Activated naive CD4-positive, alpha-beta T cell treated with anti-CD3 and anti-CD28 coated beads, Interleukin-2, amount 10 ng/mL, durations not matched to agents 7 days and 5 days (primary cell): ENCODE data around the gene PCYOX1L.

Experiments
- CTCF ChIA-PET: fragments of 350-600 bp; sonication (Branson Sonifier 250); formaldehyde crosslinking; loops from one replicate; lab custom pipeline; 2021; ENCODE audit warnings: antibody characterized with exemption; lab: Charles Lee
- DNase-seq: peaks from one replicate; pipeline ENCODE4 v3.0.0-alpha.2; 2020
- H3K27ac Mint-ChIP-seq: one replicate; pipeline ENCODE4 v1.8.0; 2021; ENCODE audit warnings: mild to moderate bottlenecking, moderate library complexity, mixed read lengths
- H3K27me3 Mint-ChIP-seq: one replicate; pipeline ENCODE4 v1.8.0; 2021; ENCODE audit warnings: mild to moderate bottlenecking, mixed read lengths
- H3K36me3 Mint-ChIP-seq: one replicate; pipeline ENCODE4 v1.8.0; 2021; ENCODE audit warnings: mixed read lengths
- H3K4me1 Mint-ChIP-seq: one replicate; pipeline ENCODE4 v1.8.0; 2021; ENCODE audit warnings: mixed read lengths
- H3K4me3 Mint-ChIP-seq: one replicate; pipeline ENCODE4 v1.8.0; 2021; ENCODE audit warnings: mild to moderate bottlenecking, moderate library complexity, mixed read lengths
- H3K9me3 Mint-ChIP-seq: one replicate; pipeline ENCODE4 v1.8.0; 2021; ENCODE audit warnings: mixed read lengths

Gene PCYOX1L, protein sequence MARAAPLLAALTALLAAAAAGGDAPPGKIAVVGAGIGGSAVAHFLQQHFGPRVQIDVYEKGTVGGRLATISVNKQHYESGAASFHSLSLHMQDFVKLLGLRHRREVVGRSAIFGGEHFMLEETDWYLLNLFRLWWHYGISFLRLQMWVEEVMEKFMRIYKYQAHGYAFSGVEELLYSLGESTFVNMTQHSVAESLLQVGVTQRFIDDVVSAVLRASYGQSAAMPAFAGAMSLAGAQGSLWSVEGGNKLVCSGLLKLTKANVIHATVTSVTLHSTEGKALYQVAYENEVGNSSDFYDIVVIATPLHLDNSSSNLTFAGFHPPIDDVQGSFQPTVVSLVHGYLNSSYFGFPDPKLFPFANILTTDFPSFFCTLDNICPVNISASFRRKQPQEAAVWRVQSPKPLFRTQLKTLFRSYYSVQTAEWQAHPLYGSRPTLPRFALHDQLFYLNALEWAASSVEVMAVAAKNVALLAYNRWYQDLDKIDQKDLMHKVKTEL

DNA sequence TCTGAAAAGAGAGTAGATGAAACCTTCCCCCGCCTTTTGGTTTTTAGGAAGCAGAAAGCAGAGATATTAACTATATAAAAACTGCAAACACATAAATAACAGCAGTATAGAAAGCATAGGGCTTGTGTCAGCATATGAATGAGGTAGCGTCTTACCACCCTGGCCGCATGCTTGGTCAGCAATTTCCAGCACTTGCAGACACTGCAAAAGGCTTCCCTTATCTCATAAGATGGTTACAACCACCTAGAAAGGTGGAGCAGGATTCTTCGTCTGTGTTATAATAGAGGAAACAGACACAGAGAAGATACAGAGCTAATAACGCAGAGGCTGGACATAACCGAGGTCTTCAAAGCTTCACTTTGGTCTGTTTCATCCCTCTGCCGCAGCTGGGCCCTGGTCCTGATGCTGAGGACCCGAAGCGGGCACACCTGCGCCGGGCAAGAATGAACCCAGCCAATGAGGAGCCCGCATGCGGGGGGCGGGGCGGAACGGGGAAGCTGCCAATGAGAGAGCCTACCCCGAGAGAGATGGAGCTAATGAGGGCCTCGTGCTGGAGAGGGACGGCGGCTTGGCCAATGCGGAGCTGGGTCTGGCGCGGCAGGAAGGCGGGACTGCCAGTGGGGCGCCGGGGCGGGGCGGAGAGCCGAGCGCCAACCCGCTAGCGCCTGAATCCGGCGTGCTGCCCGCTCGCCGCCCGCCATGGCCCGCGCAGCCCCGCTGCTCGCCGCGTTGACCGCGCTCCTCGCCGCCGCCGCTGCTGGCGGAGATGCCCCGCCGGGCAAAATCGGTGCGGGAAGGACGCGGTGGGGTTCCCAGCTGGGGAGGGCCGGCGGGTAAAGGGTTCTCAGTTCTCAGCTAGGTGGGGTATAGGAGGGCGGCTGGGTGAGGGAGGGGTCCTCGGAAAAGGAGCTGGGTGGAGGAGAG is at the start of gene PCYOX1L:
TSS of gene PCYOX1L (plus strand) at position 677 of the 924 bp plus-strand sequence. CDS start at position 700, 23 bp downstream.
- peaks cover 47% of the 10 kb centered on the region for H3K36me3 Mint-ChIP-seq
- H3K4me1 Mint-ChIP-seq, result peaks cover 74% of the 10 kb centered on the region
- CTCF ChIA-PET, result interaction anchor here (0.8 to 3.8 kb wide), 5 partner anchors 8 to 14 kb away, joined by 3 to 46 read pairs (median 3); partner anchors contain the start of gene GRPEL2
- peak within 1 kb of the TSS; percentile 89 for H3K4me3 Mint-ChIP-seq
- H3K27me3 Mint-ChIP-seq, result no peaks in the 10 kb centered on the region
- H3K27ac Mint-ChIP-seq, result peak within 1 kb of the TSS; percentile 82
- DNase-seq, result peak; percentile 96
- no peaks in the 10 kb centered on the region for H3K9me3 Mint-ChIP-seq

GRCh38 chr5:149309354-149309753 is 48.5 kb upstream of the PCYOX1L start:
- Mint-ChIP-seq H3K36me3 (no peaks in the 10 kb centered on the region), H3K9me3 (no peaks in the 10 kb centered on the region), H3K4me1 (peaks cover 5% of the 10 kb centered on the region), H3K27ac (no peak overlapping the region), H3K4me3 (no peak overlapping the region), H3K27me3 (peaks cover 38% of the 10 kb centered on the region)
- DNase-seq, result no peak
- CTCF ChIA-PET, result interaction anchor here (0.9 to 19.5 kb wide), 3 partner anchors 9 to 73 kb away, joined by 3 to 372 read pairs (median 3); no protein-coding TSS in a partner anchor

DNA sequence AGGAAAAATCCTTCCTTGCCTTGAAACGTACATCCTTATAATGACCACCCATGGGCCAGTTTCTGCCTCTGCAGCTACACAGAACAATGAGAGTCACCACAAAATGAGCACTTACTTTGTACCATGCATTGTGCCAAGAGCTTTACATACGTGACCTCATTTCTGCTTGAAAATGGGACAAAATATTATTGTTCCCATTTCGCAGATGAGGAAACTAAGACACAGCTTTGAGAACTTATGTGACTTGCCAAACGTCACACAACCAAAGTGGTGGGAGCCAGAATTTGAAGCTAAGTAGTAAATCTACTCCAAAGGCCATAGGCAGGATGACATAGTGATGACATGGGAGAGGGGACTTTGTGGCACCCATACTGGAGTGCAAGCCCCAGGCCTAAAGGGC is 47.4 kb upstream of the PCYOX1L start:
- no peaks in the 10 kb centered on the region for H3K36me3 Mint-ChIP-seq
- peaks cover 30% of the 10 kb centered on the region for H3K27me3 Mint-ChIP-seq
- H3K9me3 Mint-ChIP-seq, result no peaks in the 10 kb centered on the region
- H3K4me3 Mint-ChIP-seq, result no peak overlapping the region
- CTCF ChIA-PET, result interaction anchor here (0.9 to 19.5 kb wide), 2 partner anchors 60 to 69 kb away, joined by 3 to 372 read pairs; no protein-coding TSS in a partner anchor
- no peak overlapping the region for H3K27ac Mint-ChIP-seq
- DNase-seq, result no peak
- H3K4me1 Mint-ChIP-seq, result peaks cover 5% of the 10 kb centered on the region

DNA sequence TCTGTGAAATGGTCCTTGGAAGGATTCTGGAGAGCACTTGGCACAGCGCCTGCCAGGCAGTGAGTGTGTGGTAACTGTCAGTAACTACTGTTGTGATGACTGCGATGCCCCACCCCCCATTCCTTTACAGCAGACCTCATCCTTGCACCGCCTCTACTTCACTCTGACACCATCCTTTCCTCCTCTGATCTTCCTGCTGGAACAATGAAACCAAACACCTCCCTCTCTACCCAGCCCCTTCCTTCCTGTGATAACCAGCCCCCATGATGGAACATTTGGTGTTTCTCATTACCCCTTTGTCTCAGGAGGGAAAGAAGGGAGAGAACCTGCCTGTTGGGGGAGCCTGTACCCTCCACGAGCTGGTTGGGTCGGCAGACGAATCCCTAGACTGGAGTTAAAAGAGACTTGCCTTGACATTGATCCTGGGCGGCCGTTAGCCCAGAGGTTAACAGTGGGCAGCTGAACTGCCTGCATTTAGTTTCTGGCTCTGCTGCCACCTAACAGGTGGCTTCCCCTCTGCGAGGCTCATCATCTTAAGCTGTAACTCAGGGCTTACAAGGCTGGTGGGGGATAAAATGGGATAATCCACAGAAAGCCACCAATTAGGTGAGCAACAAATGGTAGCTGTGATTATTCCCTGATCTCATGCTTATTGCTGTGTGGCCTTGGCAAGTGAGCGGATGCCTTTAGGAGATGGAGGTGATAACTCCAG is 46.7 kb upstream of the PCYOX1L start:
- CTCF ChIA-PET, result interaction anchor here (0.9 to 19.5 kb wide), 2 partner anchors 59 to 69 kb away, joined by 3 to 372 read pairs; no protein-coding TSS in a partner anchor
- H3K4me1 Mint-ChIP-seq, result peaks cover 5% of the 10 kb centered on the region
- DNase-seq, result no peak
- peaks cover 30% of the 10 kb centered on the region for H3K27me3 Mint-ChIP-seq
- no peak overlapping the region for H3K4me3 Mint-ChIP-seq
- no peaks in the 10 kb centered on the region for H3K36me3 Mint-ChIP-seq
- H3K27ac Mint-ChIP-seq, result no peak overlapping the region
- no peaks in the 10 kb centered on the region for H3K9me3 Mint-ChIP-seq

DNA sequence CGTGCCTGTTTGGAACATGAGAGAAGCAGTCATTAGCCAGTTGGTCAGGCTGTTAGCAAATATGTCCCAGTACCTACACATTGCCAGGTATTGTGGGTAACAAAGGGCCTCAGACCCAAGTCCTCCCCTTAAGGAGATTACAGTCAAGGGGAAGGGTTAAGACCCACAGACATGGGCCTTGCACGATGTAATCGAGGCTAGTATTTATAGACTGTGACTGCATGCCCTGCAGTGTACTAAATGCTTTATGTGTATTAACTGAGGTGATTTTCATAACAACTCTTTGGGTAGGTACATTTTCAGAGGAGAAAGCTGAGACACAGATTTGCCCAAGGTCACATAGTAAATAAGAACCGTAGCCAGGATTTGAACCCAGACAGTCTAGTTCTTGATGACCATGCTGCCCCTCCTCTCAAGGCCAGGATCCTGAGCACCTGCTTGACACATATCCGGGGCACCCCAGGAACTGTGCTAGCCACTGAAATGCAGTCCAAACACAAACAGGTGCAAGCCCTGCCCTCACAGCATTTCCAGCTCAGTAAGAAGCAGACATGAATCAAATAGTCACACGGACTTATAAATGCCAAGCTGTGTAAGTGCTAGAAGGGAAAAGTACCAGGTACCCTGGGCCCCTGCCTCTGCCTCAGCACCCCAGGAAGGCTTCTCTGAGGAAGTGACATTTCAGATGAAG is 44.5 kb upstream of the PCYOX1L start:
- Mint-ChIP-seq H3K9me3 (no peaks in the 10 kb centered on the region), H3K27me3 (peaks cover 25% of the 10 kb centered on the region), H3K4me3 (no peak overlapping the region), H3K36me3 (no peaks in the 10 kb centered on the region), H3K27ac (no peak overlapping the region), H3K4me1 (peaks cover 5% of the 10 kb centered on the region)
- DNase-seq, result no peak
- CTCF ChIA-PET, result interaction anchor here (1.0 to 19.5 kb wide), 5 partner anchors 13 to 121 kb away, joined by 3 to 372 read pairs (median 12); no protein-coding TSS in a partner anchor

DNA sequence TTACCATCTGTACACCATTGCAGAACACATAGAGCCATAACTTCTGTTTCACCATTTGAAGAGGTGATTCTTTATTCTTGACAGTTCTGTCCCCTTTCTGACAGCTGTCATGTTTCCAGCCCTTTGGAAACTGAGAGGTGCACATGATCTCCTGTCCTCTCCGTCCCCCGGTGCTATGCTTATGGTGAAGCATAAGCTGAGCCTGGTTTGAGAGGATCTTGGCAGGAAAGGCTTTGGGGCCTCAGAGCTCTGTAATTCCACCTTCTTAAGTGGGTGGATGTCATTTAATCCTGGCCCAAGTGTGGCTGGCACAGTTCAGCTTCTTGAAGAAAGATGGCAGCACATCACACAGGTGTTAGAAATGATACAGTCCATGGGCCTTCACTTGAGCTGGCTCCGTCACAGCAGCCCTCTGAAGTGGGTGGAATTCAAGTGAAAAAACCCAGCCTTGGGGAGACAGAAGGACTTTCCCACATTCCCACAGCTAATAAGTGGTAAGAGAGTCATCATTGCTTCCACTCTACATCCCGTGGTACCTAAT is 43.2 kb upstream of the PCYOX1L start:
- peaks cover 19% of the 10 kb centered on the region for H3K27me3 Mint-ChIP-seq
- no peaks in the 10 kb centered on the region for H3K9me3 Mint-ChIP-seq
- H3K27ac Mint-ChIP-seq, result no peak overlapping the region
- no peaks in the 10 kb centered on the region for H3K36me3 Mint-ChIP-seq
- H3K4me1 Mint-ChIP-seq, result peaks cover 5% of the 10 kb centered on the region
- CTCF ChIA-PET, result interaction anchor here (0.7 to 19.5 kb wide), 13 partner anchors 8 to 249 kb away, joined by 3 to 372 read pairs (median 3); partner anchors contain the start of gene ABLIM3
- no peak overlapping the region for H3K4me3 Mint-ChIP-seq
- DNase-seq, result no peak

DNA sequence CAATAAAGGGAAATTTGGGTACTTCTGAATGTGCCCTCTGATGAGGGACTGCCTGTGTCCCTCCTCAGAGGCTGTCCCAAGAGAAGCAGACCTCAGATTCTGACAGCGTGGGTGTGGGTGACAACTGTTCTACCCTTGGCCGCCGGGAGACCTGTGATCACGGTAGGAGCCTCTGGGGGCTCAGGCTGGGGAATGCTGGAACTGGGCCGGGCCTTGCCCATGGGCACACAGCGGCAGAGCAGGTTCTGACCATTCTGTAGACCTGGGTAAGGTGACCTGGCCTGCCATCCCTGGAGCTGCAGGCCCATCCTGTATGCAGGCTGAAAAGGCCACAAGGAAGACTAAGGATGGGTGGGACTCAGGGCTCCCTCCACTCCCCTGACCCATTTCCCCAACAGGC is 42.1 kb upstream of the PCYOX1L start:
- no peak overlapping the region for H3K4me3 Mint-ChIP-seq

GRCh38 chr5:149317281-149318048 is 40.4 kb upstream of the PCYOX1L start:
- CTCF ChIA-PET, result interaction anchor here (0.7 to 19.5 kb wide), 11 partner anchors 9 to 245 kb away, joined by 3 to 372 read pairs (median 7); no protein-coding TSS in a partner anchor
- no peaks in the 10 kb centered on the region for H3K4me1 Mint-ChIP-seq
- H3K27me3 Mint-ChIP-seq, result peaks cover 13% of the 10 kb centered on the region
- peak; percentile 58 for DNase-seq
- no peak overlapping the region for H3K27ac Mint-ChIP-seq
- H3K36me3 Mint-ChIP-seq, result no peaks in the 10 kb centered on the region
- no peak overlapping the region for H3K4me3 Mint-ChIP-seq
- H3K9me3 Mint-ChIP-seq, result no peaks in the 10 kb centered on the region

More for the DNA sequence above, 42.1 kb upstream of the PCYOX1L start:
- Mint-ChIP-seq H3K9me3 (no peaks in the 10 kb centered on the region), H3K27me3 (peaks cover 19% of the 10 kb centered on the region), H3K4me1 (peaks cover 5% of the 10 kb centered on the region), H3K36me3 (no peaks in the 10 kb centered on the region), H3K27ac (no peak overlapping the region)
- DNase-seq, result no peak
- CTCF ChIA-PET, result interaction anchor here (1.4 to 19.5 kb wide), 5 partner anchors 11 to 124 kb away, joined by 3 to 372 read pairs (median 12); no protein-coding TSS in a partner anchor

DNA sequence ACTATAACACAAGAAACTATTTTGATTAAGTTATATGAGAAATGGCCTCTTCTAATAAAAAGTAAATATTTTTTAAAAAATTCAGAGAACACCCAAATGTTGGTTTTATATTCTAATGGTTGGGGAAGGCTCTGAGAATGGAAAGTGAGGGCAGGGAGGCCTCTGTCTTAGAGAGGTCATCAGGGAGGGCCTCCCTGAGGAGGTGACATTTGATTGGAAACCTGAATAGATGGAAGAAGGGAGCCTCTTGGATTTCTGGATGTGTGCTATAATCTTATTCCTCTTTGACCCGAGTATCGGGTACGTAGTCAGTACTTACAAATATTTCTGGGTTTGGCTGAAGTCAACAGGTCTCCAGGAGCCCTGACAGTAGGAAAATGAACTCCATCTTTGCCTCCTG is 38.7 kb upstream of the PCYOX1L start:
- Mint-ChIP-seq H3K9me3 (no peaks in the 10 kb centered on the region), H3K4me1 (no peaks in the 10 kb centered on the region), H3K36me3 (no peaks in the 10 kb centered on the region), H3K4me3 (no peak overlapping the region), H3K27ac (no peak overlapping the region), H3K27me3 (peaks cover 6% of the 10 kb centered on the region)
- CTCF ChIA-PET, result interaction anchor here (0.8 to 19.5 kb wide), 5 partner anchors 15 to 114 kb away, joined by 3 to 372 read pairs (median 5); no protein-coding TSS in a partner anchor
- DNase-seq, result no peak

DNA sequence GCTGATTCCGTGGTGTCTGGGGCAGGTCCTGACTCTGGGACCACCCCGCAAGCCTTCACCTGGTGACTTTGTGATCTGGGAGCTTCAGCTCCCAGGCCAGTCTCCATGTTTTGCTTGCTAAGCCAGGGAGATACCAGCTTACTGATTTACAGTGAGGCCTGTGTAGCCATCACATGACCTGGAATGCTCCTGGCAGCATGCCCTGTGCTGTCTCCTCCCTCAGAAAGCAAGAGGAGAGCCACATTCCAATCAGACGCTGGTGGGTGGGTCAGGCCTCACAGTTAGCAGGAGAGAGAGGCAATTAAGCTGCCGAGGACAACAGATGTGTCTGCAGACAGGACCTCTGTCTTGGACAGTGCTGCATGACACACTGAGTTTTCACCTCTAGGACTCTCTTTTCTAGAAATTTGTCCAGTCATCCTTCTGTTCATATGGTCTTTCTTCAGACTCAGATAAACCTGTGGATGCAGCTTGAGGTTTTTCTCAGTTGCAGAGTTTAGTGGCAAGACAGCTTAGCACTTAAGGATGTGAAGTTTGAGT is 37.0 kb upstream of the PCYOX1L start:
- H3K27me3 Mint-ChIP-seq, result peaks cover 5% of the 10 kb centered on the region

DNA sequence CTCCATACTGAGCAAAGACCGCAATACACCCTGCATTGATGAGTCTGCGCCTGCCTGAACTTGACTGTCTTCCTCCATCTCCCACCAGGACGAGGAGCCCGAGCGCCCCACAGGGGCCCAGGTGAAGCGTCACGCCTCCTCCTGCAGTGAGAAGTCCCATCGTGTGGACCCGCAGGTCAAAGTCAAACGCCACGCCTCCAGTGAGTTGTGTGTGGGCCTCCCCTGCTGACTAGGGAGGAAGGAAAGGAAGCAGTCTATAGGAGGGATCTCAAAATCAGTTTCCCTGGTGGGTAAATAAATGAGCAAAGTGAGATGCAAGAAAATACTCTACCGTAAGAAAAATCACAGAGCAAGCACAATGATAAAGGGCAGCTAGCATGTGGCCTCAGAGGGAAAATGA is 35.3 kb upstream of the PCYOX1L start:
- H3K27me3 Mint-ChIP-seq, result peaks cover 5% of the 10 kb centered on the region
- H3K4me1 Mint-ChIP-seq, result no peaks in the 10 kb centered on the region
- no peak for DNase-seq
- CTCF ChIA-PET, result interaction anchor here (0.6 to 19.5 kb wide), 4 partner anchors 8 to 113 kb away, joined by 3 to 372 read pairs (median 4); no protein-coding TSS in a partner anchor
- no peak overlapping the region for H3K27ac Mint-ChIP-seq
- H3K4me3 Mint-ChIP-seq, result no peak overlapping the region
- H3K9me3 Mint-ChIP-seq, result no peaks in the 10 kb centered on the region
- no peaks in the 10 kb centered on the region for H3K36me3 Mint-ChIP-seq

More for the DNA sequence above, 37.0 kb upstream of the PCYOX1L start:
- CTCF ChIA-PET, result interaction anchor here (1.0 to 19.5 kb wide), 6 partner anchors 20 to 119 kb away, joined by 3 to 372 read pairs (median 4); no protein-coding TSS in a partner anchor
- Mint-ChIP-seq H3K4me3 (no peak overlapping the region), H3K9me3 (no peaks in the 10 kb centered on the region), H3K4me1 (no peaks in the 10 kb centered on the region), H3K27ac (no peak overlapping the region), H3K36me3 (no peaks in the 10 kb centered on the region)
- DNase-seq, result no peak
